ENCODE data around the gene SCAF4.

DNA sequence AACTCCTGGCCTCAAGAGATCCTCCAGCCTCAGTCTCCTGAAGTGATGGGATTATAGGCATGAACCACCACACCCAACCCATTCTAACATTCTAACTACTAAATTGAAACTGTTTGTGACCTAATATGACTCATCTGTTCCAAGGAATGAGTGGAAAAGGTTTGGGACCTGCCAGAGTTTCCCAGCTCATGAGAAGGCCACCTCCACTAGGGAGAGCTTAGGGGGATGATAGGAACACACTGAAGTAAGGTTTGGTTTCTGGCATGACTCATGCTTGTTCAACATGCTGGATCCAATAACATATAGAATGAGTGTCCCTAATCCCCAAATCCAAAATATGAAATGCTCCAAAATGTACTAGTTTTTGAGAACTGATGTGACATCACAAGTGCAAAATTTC, 18.9 kb upstream of the SCAF4 start:
- no peak for TF ChIP-seq POLR2A (IDR thresholded peaks at IDR 0.05; ENCODE audit: low read depth, low read length)
- TF ChIP-seq POLR2AphosphoS5 (IDR thresholded peaks at IDR 0.05; ENCODE audit: low read depth, low read length) = no peak
